GM12878 (cell line): ENCODE results near the gene INIP.

Experiments
- TCF7 ChIP-seq: IDR thresholded peaks from 2 replicates; pipeline ENCODE4 v1.6.1; 2014; ENCODE audit warnings: antibody characterized with exemption, borderline replicate concordance
- TF ChIP-seq, protein P1 (sequence below), 3 experiments: IDR thresholded peaks in 2 of 3; conservative IDR thresholded peaks in 1 of 3; 2 replicates each; pipeline ENCODE4 v1.5.1; 2011; ENCODE audit warnings: low read depth in 3 of 3, low read length in 3 of 3, mild to moderate bottlenecking in 3 of 3, control low read depth in 2 of 3, moderate library complexity in 2 of 3, inconsistent platforms in 1 of 3, mixed read lengths in 1 of 3; ENCODE audit not compliant: control insufficient read depth in 2 of 3, insufficient read depth in 1 of 3; ENCODE audit errors: extremely low read depth in 1 of 3
- TF ChIP-seq, protein P2 (sequence below): fragments of 450-650 bp; IDR thresholded peaks from 2 replicates; pipeline ENCODE4 v1.6.1; 2017; ENCODE audit warnings: mild to moderate bottlenecking
- TF ChIP-seq, protein P3 (sequence below): IDR thresholded peaks from 2 replicates; pipeline ENCODE4 v1.6.1; 2012; ENCODE audit warnings: low read depth, low read length, improper control_type of control experiment

DNA sequence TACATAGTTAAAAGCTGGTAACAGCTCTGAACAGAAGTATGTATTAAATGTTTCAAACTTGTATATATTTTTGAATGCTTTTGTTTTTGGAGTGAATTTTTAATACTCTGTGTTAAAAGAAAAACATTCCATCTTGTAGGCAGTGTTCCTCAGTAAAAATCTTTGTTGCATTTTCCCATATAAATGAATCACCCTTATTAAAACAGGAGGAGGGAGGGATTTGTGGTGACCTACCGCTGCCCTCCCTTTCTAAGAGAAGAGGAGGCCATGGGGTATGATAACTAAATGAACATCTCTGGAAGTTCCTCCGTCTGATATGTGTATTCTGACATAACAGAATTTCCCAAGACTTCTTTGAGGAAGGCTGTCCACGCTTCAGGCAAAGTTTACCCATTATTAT is 53.4 kb downstream of the INIP start:
- TF ChIP-seq, protein P1, sequence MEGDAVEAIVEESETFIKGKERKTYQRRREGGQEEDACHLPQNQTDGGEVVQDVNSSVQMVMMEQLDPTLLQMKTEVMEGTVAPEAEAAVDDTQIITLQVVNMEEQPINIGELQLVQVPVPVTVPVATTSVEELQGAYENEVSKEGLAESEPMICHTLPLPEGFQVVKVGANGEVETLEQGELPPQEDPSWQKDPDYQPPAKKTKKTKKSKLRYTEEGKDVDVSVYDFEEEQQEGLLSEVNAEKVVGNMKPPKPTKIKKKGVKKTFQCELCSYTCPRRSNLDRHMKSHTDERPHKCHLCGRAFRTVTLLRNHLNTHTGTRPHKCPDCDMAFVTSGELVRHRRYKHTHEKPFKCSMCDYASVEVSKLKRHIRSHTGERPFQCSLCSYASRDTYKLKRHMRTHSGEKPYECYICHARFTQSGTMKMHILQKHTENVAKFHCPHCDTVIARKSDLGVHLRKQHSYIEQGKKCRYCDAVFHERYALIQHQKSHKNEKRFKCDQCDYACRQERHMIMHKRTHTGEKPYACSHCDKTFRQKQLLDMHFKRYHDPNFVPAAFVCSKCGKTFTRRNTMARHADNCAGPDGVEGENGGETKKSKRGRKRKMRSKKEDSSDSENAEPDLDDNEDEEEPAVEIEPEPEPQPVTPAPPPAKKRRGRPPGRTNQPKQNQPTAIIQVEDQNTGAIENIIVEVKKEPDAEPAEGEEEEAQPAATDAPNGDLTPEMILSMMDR (IDR thresholded peaks at IDR 0.05 in 2 of 3, conservative IDR thresholded peaks at IDR 0.05 in 1 of 3; ENCODE audit: control insufficient read depth in 2 of 3, extremely low read depth in 1 of 3, insufficient read depth in 1 of 3, low read depth in 3 of 3, low read length in 3 of 3): no peak
- TF ChIP-seq, protein P2, sequence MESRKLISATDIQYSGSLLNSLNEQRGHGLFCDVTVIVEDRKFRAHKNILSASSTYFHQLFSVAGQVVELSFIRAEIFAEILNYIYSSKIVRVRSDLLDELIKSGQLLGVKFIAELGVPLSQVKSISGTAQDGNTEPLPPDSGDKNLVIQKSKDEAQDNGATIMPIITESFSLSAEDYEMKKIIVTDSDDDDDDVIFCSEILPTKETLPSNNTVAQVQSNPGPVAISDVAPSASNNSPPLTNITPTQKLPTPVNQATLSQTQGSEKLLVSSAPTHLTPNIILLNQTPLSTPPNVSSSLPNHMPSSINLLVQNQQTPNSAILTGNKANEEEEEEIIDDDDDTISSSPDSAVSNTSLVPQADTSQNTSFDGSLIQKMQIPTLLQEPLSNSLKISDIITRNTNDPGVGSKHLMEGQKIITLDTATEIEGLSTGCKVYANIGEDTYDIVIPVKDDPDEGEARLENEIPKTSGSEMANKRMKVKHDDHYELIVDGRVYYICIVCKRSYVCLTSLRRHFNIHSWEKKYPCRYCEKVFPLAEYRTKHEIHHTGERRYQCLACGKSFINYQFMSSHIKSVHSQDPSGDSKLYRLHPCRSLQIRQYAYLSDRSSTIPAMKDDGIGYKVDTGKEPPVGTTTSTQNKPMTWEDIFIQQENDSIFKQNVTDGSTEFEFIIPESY: no peak
- TF ChIP-seq, protein P3, sequence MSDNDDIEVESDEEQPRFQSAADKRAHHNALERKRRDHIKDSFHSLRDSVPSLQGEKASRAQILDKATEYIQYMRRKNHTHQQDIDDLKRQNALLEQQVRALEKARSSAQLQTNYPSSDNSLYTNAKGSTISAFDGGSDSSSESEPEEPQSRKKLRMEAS: no peak
- TF ChIP-seq TCF7: no peak
